ENCODE data around the gene DSTN.

GRCh38 chr20:17630806-17631195, 60.9 kb downstream of the DSTN start:
- no peak for TF ChIP-seq CTCF (conservative IDR thresholded peaks at IDR 0.05; ENCODE audit: low read depth, low read length)
- TF ChIP-seq MXI1 (IDR thresholded peaks at IDR 0.05; ENCODE audit: borderline replicate concordance, low read depth, low read length): no peak
- TF ChIP-seq RAD21 (IDR thresholded peaks at IDR 0.05; ENCODE audit: low read length): no peak
- TF ChIP-seq ELK1 (IDR thresholded peaks at IDR 0.05; ENCODE audit: borderline replicate concordance, low read depth, low read length): no peak
- no peak for TF ChIP-seq MAZ (IDR thresholded peaks at IDR 0.05; ENCODE audit: borderline replicate concordance, low read depth, low read length)
- TF ChIP-seq USF2 (IDR thresholded peaks at IDR 0.05; ENCODE audit: low read depth, low read length): no peak
- TF ChIP-seq POLR2A (IDR thresholded peaks at IDR 0.05; ENCODE audit: low read depth, low read length): no peak
- no peak for TF ChIP-seq FOS (IDR thresholded peaks at IDR 0.05; ENCODE audit: low read depth, low read length)
- no peak for TF ChIP-seq CHD1 (IDR thresholded peaks at IDR 0.05; ENCODE audit: low read depth, low read length)
- no peak for TF ChIP-seq CEBPB (IDR thresholded peaks at IDR 0.05; ENCODE audit: low read depth, low read length)
- no peak for TF ChIP-seq SMC3 (IDR thresholded peaks at IDR 0.05; ENCODE audit: low read depth, low read length)
- TF ChIP-seq RFX5 (IDR thresholded peaks at IDR 0.05; ENCODE audit: low read depth, low read length): no peak
- no peak for TF ChIP-seq MAFK (IDR thresholded peaks at IDR 0.05; ENCODE audit: low read depth, low read length)
